ENCODE results near the gene KANK2.

KANK2 gene

GRCh38 chr19:11152318-11153062 is 44.9 kb downstream of the KANK2 start:
- no peaks in the 10 kb centered on the region for H3K9me3 ChIP-seq (ENCODE audit: insufficient read depth, low read length)
- no peak overlapping the region for H3K4me2 ChIP-seq (ENCODE audit: low read length)
- H3K4me3 ChIP-seq (ENCODE audit: low read length): no peak overlapping the region
- no peak overlapping the region for H3K9ac ChIP-seq (ENCODE audit: low read length)
- H2AFZ ChIP-seq (ENCODE audit: low read depth, low read length): no peak overlapping the region
- no peaks in the 10 kb centered on the region for H3K27me3 ChIP-seq (ENCODE audit: low read depth, low read length)
- TF ChIP-seq CTCF (IDR thresholded peaks at IDR 0.05; ENCODE audit: low read depth, low read length) (no peak), EZH2phosphoT487 (IDR thresholded peaks at IDR 0.05; ENCODE audit: low read depth) (no peak)
- H3K36me3 ChIP-seq (replicated peaks; ENCODE audit: low read depth, low read length): peaks cover 34% of the 10 kb centered on the region
- peaks cover 58% of the 10 kb centered on the region for H3K79me2 ChIP-seq (ENCODE audit: low read length)
- H4K20me1 ChIP-seq (ENCODE audit: insufficient read depth, low read length): no peaks in the 10 kb centered on the region
- H3K4me1 ChIP-seq (ENCODE audit: low read length): peaks cover 14% of the 10 kb centered on the region
- no peak overlapping the region for H3K27ac ChIP-seq (ENCODE audit: low read length)

DNA sequence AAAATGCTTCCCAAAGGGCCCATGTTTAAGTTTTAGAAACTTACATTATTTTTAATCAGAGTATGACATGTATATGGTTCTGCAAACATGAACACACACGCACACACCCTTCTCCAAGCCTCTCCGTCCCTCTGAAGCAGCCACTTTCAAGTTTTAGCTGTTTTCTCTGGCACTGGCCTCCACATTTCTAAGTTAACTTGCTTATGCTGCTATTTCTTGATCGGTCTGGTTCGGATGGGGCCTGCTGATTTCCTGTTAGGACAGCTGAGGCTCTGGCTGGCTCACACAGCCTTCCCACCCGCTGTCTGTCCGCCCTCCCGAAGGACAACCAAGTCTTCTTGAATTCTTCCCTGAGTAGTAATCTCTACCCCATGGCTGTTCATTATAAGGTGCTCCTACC is 46.2 kb downstream of the KANK2 start:
- no peak overlapping the region for H3K9ac ChIP-seq (ENCODE audit: low read length)
- peaks cover 58% of the 10 kb centered on the region for H3K79me2 ChIP-seq (ENCODE audit: low read length)
- no peaks in the 10 kb centered on the region for H4K20me1 ChIP-seq (ENCODE audit: insufficient read depth, low read length)
- no peaks in the 10 kb centered on the region for H3K9me3 ChIP-seq (ENCODE audit: insufficient read depth, low read length)
- peaks cover 39% of the 10 kb centered on the region for H3K36me3 ChIP-seq (replicated peaks; ENCODE audit: low read depth, low read length)
- no peak overlapping the region for H3K27ac ChIP-seq (ENCODE audit: low read length)
- H2AFZ ChIP-seq (ENCODE audit: low read depth, low read length): no peak overlapping the region
- TF ChIP-seq CTCF (IDR thresholded peaks at IDR 0.05; ENCODE audit: low read depth, low read length): no peak
- TF ChIP-seq EZH2phosphoT487 (IDR thresholded peaks at IDR 0.05; ENCODE audit: low read depth): no peak
- peaks cover 11% of the 10 kb centered on the region for H3K4me1 ChIP-seq (ENCODE audit: low read length)
- H3K4me2 ChIP-seq (ENCODE audit: low read length): no peak overlapping the region
- H3K27me3 ChIP-seq (ENCODE audit: low read depth, low read length): no peaks in the 10 kb centered on the region
- no peak overlapping the region for H3K4me3 ChIP-seq (ENCODE audit: low read length)

DNA sequence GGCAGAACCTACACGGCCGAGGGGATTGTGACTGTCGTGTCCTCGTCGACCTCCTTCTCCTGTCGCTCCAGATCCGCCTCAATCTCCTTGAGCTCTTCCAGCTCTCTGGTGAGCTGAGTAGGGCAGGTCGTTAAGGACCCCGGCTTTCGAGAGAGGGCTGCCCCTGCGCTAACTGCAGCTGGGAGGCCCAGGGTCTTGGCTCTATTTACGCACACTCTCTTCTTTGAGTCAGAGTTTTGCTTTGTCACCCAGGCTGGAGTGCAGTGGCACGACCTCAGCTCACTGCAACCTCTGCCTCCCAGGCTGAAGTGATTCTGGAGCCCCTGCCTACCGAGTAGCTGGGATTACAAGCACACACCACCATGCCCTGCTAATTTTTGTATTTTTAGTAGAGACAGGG is 49.3 kb downstream of the KANK2 start:
- peaks cover 45% of the 10 kb centered on the region for H3K36me3 ChIP-seq (replicated peaks; ENCODE audit: low read depth, low read length)

DNA sequence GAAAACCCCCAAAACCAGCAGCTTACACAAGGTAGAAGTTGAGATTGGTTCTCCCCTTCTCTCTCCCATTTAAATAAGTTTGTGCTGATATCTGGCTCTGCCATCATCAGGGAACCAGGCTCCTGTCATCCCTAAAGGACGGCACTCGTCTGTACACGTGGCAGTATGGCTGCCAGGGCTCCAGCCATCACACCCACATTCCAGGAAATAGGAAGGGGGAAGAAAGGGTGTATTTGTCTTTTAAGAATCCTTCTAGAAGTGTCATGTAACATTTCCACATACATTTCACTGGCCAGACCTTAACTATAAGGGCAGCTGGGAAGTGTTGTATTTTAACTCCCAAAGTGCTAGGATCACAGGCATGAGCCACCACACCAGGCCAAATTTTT is 51.8 kb downstream of the KANK2 start:
- Histone ChIP-seq H3K27ac (ENCODE audit: low read length) (no peak overlapping the region), H3K4me1 (ENCODE audit: low read length) (no peaks in the 10 kb centered on the region)
- no peak for TF ChIP-seq CTCF (IDR thresholded peaks at IDR 0.05; ENCODE audit: low read depth, low read length)
- TF ChIP-seq EZH2phosphoT487 (IDR thresholded peaks at IDR 0.05; ENCODE audit: low read depth): no peak

More for the DNA sequence above, 49.3 kb downstream of the KANK2 start:
- Histone ChIP-seq H3K4me1 (ENCODE audit: low read length) (no peaks in the 10 kb centered on the region), H4K20me1 (ENCODE audit: insufficient read depth, low read length) (no peaks in the 10 kb centered on the region), H3K9me3 (ENCODE audit: insufficient read depth, low read length) (no peaks in the 10 kb centered on the region), H3K27ac (ENCODE audit: low read length) (no peak overlapping the region), H3K9ac (ENCODE audit: low read length) (no peak overlapping the region), H3K27me3 (ENCODE audit: low read depth, low read length) (no peaks in the 10 kb centered on the region), H3K79me2 (ENCODE audit: low read length) (peaks cover 32% of the 10 kb centered on the region), H2AFZ (ENCODE audit: low read depth, low read length) (no peak overlapping the region), H3K4me2 (ENCODE audit: low read length) (no peak overlapping the region), H3K4me3 (ENCODE audit: low read length) (no peak overlapping the region)
- TF ChIP-seq EZH2phosphoT487 (IDR thresholded peaks at IDR 0.05; ENCODE audit: low read depth): no peak
- TF ChIP-seq CTCF (IDR thresholded peaks at IDR 0.05; ENCODE audit: low read depth, low read length): no peak

More for the DNA sequence above, 51.8 kb downstream of the KANK2 start:
- no peaks in the 10 kb centered on the region for H3K9me3 ChIP-seq (ENCODE audit: insufficient read depth, low read length)
- no peak overlapping the region for H3K4me3 ChIP-seq (ENCODE audit: low read length)
- no peaks in the 10 kb centered on the region for H3K27me3 ChIP-seq (ENCODE audit: low read depth, low read length)
- peaks cover 32% of the 10 kb centered on the region for H3K36me3 ChIP-seq (replicated peaks; ENCODE audit: low read depth, low read length)
- H3K4me2 ChIP-seq (ENCODE audit: low read length): no peak overlapping the region
- peaks cover 12% of the 10 kb centered on the region for H3K79me2 ChIP-seq (ENCODE audit: low read length)
- no peak overlapping the region for H2AFZ ChIP-seq (ENCODE audit: low read depth, low read length)
- H4K20me1 ChIP-seq (ENCODE audit: insufficient read depth, low read length): no peaks in the 10 kb centered on the region
- no peak overlapping the region for H3K9ac ChIP-seq (ENCODE audit: low read length)

Data from OCI-LY3 (cell line).